NCI-H524 (cell line): Measurements from ENCODE around the gene ACSL1.
"Not testable (repeated sequence)": the region's sequence is repeated elsewhere in the genome, so short reads cannot be mapped to it uniquely, and the experiment has no call there.

ENCODE experiments used
- DNase-seq, 2 experiments: peaks; one replicate each; lab custom pipeline; 2025; lab: John Stamatoyannopoulos, UW

ACSL1 gene

DNA sequence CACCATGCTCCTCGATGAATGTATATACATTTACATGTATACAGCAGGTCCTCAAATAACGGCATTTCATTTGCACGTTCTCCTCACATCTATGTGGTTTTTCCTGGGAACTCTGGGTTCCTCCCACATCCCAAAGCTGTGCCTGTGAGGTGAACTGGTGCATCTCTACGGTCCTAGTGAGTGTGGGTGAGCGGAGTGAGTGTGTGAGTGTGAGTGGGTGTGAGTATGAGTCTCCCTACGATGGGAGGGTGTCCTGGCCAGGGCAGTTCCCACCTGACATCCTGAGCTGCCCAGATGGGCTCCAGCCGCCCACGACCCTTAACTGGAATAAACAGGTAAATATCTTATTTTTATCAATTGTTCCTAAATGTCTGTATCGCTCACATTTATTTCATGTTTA lies 40.0 kb downstream of the ACSL1 start:
- no peak for DNase-seq

DNA sequence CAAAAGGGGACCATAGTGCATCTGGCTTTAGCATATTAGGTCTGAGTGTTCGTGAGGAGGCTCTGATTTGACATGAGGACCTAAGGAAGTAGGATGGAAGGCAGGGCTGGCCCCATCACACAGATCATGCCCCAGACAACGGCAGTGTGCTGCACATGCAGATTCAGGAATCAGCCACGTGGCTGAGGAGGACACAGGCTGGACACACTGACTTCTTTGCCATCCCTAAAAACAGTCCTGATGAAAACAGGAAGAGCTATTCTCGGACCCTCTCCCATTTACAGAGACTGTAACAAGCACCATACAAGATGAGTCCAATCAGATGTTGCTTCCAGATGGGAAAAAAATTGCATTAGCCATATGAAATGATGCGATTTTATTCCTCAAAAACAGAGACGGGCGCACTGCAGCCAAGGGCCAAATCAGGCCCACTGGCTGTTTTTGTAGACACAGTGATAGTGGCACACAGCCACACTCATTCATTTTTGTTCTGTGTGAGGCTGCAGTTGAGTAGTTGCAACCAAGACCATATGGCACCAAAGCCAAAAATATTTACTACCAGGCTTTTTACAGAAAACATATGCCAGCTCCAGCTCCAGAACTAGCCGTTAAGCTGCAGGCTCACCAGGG lies 41.0 kb downstream of the ACSL1 start:
- peak in 1 of 2 experiments; percentile 66 for DNase-seq

DNA sequence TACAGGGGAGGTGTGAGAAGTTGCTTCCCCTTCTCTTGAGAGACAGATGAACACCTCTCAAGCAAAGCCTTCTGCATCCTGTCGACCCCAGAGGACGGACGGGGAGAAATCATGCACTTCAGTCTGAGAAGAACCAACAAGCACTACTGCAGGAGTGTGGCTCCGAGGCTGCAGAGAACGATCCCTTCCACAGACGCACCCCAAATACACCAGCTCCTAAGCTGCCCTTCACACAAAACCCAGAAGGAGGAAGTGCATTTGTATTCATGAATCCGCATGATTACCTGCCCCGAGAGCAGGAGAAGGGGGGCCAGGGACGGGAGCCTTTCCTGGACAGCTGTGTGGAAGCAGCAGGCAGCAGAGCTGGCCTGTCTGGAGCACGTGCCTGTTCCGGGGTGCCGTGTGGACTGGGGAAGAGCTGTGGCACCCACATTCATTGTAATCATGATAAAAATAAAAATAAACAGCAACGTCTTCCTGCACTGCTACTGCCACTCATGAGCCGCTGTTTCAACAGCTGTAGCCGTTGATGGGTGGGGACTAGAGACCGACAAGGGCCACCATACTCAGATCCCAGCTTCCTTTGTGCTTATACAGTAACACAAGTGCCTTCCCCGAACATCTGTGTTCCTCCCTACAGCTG lies 42.9 kb downstream of the ACSL1 start:
- DNase-seq = no peak

DNA sequence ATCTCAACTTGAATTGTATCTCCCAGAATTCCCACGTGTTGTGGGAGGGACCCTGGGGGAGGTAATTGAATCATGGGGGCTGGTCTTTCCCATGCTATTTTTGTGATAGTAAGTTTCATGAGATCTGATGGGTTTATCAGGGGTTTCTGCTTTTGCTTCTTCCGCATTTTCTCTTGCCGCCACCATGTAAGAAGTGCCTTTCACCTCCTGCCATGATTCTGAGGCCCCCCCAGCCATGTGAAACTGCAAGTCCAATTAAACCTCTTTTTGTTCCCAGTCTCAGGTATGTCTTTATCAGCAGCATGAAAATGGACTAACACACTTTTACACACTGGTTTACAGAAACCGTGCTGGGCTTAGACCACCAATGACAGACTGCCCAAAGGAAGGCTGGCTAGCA lies 46.6 kb downstream of the ACSL1 start:
- not testable (repeated sequence) for DNase-seq

DNA sequence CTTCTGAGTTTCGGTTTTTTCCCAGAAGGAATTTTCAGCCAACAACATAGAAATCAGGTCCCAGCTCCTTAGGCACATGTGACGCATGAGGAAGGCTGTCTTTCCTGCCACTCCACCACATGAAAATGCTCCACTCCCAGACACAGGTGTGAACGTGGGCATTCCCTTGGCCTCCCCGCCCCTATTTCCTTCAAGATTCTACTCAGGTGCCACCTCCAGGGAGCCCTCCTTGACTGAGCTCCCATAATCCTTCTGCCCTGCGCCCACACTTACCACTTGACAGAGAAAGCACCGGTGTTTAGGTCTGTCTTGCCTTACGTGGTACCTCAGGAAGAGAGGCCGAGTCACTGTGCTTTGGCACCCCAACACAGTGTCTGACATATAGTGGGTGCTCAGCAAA lies 47.4 kb downstream of the ACSL1 start:
- DNase-seq = no peak

DNA sequence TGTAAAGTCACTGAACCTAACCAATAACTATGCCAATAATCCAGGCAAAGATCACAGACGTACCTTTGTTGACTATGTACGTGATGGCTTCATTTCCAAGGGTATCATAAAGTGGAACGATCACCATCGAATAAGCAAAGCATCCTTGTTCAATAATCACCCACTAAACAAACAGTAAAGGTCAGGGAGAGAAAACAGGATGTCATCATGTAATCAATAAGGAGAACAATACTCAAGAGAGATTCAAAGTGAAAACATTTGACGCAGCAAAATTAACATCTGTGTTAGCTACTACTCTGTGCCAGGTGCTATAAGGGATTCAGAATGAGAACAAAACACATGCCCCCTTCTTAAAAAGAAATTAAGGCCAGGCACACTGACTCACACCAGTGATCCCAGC lies 48.9 kb downstream of the ACSL1 start:
- DNase-seq = no peak

DNA sequence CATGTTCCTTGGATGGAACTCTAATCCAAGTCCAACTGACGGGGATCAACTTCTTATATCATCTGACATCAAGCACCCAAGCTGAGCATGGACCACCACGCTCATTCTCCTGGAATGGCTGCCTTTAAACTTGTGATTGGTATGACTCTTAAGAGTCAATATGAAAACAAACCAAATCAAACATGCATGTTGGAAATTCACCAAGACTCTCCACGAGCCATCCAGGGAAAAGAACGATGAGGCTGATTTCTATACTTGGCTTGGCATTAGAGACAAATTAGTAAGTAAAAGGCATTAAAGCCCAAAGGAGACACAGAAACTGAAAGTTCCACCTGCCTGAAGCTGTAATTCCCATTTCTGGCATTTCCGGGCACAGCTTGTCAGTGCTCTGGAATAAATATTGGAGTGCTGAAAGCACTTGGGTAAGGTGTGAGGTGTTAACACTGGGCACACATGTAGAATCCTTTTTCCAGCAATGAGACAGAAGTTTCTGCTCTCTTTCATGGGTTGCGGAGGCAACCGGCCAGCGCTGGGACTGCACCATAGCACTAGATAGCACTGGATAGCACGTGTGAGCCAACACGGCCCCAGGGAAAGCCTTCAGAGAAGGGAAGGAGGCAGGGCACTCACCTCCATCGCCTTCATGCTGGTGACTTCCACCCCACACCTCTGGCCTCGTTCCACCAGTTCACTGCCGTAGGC lies 49.8 kb downstream of the ACSL1 start:
- DNase-seq = no peak

DNA sequence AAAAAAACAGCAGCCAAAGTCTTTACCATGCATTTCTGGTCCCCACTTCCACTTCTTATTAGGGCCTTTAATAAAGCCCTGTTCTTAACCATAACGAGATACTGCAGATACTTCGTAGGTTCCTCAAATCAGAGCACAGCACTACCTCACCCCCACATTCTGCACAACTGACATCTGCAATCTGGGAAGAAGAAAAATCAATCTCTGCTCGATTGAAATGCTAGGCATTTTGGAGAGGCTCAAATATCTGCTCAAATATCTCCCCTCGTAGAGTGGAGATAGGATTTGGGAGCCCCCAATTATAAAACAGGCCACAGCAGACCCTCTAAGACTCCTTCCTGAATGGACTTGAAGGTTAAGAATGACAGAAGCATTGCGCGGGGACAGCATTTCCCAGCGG lies 51.6 kb downstream of the ACSL1 start:
- no peak for DNase-seq

DNA sequence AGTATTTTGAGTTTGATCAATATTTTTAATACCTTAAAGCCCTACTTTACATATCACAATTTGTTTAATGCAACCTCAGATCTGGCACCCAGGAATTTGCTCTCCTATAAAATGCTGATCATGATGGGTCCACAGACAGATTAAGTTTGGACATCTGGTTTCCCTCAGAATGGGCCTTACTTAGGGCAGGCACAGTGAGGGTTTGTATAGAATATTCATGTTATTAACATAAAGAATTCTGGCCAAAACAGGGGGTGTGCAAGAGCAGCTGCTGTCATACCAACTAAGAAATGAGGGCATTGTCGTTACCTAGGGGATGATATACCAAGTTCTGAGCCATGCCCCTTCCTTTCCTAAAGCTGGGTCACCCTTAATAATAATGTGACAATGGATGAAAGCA lies 54.4 kb downstream of the ACSL1 start:
- DNase-seq = peak in 1 of 2 experiments; percentile 21

DNA sequence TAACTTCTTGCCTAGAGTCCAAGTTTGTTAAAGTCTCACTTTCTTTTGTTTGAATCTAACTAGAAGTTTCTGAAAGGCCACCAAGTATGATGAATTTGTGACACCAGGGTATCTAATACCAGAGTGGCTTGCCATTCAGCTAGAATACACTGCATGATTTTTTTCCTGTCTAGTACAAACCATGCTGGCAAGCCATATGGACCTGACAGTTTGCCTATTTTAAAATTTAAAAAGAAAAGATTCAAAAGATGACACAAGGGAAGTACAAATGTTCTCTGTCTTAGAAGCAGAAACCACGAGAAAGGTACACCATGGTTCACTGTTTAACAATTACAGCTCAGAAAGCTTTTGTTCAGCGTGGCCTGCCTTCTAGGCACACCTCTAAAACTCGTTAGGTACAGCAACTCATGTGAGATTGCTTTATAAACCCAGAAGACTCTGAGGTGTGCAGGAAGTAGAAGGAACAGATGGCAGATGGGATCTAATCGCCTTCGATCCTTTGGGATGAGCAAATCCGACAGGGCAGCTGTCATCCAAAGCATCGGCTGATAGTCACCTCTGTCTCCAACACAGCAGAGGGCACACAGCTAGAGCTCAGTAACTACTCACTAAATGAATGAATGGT lies 56.5 kb downstream of the ACSL1 start:
- DNase-seq = peak; percentile 79 to 87

DNA sequence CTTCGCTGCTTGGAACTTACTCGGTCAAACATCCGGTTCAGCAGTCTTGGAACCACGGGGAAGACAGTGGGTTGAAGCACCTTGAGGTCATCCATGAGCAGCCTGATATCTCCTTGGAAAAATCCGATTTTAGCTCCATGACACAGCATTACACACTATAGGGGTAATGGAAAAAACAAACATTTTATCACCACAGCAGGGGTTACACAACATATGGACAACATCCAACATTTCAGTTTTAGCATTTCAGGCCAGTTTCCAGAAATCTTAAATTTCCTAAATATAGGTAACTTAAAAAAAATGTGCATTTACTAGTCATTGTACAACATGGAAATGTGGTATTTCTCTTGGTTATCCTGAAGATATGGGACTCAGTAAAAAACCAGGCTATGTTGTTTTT lies 57.5 kb downstream of the ACSL1 start:
- no peak for DNase-seq

DNA sequence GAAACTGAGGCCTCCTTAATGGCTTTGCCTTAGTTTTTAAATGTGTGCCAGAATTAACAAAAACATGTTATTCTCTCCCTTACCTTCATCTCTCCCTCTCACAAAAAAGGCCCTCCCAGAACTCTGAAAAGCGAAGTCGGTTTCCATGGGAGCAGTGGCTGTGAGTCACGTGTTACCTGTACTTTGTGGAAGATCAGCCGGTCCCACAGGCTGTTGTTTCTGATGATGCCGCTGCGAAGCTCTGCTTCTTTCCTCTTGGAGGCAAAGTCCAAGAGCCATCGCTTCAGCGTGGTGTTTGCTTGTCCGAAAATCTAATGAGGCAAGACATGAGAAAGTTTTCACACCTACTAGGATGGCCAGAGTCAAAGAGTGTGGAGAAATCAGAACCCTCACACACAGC lies 59.3 kb downstream of the ACSL1 start:
- DNase-seq = no peak

DNA sequence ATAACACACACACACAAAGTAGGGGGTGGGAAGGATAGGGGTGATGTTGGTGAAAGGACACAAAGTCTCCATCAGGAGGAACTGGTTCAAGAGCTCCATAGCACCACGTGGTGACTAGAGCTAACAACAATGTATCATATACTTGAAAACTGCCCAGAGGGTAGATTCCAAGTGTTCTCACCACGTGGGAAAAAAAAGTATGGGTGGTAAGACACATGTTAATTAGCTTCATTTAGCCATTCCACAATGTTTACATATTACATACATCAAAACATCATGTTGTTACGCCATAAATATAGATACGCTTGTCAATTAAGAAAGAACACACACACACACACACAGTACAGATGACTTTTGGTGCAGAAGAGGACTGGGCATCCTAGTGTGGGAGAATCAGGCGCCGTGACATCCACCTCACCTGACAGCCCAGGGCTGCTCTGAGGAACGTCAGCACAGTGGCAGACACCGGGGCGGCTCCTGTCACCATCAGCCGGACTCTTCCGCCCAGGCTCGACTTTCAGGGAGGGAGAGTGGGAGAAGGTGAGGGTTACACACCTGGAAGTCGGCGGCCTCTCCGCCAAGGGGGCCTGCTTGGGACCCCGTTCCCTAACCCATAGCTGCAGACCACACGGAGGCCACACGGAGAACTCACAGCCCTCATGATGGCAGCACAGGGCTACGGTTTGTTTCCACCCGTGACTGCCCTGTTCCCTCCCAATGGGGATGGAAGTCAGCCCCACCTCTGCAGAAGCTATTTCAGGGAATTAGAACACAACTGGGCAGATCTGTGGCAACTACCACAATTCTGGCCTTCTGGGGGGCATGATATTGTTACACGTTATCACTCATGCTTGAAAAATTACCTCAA lies 60.1 kb downstream of the ACSL1 start:
- DNase-seq = no peak

DNA sequence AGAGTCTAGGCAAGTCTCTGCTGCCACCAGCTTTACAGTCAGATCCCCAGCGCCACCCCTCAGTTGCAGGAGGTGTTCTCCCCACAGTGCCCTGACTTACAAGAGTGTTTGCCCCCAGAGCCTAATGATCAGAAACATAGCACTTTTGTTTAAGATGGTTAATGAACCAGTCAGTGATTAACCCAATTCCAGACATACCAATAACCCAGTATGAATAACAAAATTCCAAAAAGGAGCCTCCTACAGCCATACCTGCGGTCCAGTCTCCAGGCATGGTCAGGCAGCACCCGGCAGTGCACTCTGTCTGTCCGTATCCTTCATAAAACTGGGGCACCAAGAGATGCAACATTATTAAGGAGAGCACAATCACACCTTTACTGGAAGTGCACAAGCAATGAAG lies 61.2 kb downstream of the ACSL1 start:
- DNase-seq = no peak

DNA sequence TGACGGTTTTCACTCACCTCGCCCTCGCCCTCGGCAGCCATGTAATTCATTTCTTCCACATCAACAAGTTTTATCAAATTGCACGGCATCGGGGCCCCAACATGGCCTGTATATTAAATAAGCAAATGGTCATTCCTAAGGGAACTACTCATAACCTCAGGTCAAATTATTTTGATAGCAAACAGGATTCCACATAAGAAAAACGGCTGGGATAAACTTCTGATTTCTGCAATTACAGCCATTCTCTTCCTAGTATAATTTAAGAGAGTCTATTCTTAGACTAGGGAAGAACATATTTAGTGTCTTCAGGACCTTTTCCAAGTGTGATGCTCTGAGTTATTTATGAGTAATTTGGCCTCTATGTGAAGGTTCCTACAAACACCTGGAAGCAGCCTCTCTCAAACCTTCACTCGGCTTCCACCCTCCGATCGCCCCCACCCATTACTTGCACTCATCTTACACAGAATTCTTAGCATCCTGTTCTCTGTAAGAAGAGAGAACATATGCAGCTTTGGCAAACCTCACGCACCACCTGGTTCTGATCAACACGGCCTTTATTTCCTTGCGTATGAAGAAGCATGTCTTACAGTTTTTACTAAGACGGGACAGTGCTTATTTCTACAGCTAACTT lies 62.5 kb downstream of the ACSL1 start:
- no peak for DNase-seq

DNA sequence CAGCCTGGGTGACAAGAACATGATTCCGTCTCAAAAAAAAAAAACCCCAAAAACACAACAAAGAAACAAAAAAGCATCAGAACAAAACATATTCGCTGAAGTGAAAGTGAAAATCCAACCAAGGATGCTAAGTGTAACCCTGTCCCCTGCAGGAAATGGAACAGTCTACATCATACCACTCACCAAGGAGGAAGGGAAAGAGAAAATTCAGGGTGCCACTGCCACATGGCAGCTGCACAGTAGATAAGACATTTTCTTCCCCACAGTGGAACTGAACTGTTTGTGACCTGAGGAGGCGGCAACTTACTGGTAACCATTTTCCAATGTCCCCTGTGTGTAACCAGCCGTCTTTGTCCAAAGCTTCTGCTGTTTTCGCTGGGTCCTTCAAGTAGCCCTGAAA lies 63.7 kb downstream of the ACSL1 start:
- DNase-seq = no peak

DNA sequence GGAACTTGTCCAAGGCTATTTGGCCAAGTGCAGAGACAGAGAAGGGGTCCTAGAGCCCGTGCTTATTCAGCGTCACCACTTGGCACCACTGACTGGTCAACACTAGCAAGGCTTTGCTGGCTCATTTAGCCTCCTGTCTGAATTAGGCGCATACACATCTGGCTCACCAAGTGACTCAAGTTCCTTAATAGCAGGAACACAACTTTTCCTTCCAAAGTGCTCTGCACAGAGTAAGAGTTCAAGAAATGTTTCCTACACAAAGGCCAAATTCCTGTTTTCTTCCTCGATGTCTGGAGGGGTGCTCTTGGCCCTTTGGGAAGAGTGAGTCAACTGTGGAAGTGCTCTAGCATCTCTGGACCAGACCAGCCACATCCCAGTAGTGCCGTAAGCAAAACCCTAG lies 65.1 kb downstream of the ACSL1 start:
- DNase-seq = no peak

DNA sequence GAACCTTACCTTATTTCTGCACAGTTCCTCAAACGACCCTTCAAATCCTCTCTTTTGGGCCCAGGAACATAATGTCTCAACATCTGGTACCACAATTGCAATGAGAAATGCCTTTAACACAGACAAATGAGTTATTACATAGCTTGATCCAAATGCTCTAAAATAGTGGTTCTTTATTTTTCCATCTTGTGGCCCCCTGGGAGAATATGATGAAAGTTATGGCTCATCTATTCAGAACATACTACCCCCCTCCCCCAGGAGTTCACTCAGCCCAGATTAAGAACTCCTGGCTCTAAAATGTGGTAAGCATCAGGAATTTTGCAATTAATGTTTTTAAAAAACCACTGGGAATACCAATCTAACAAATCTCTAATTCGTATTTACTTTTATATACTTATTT lies 68.0 kb downstream of the ACSL1 start:
- DNase-seq = no peak

DNA sequence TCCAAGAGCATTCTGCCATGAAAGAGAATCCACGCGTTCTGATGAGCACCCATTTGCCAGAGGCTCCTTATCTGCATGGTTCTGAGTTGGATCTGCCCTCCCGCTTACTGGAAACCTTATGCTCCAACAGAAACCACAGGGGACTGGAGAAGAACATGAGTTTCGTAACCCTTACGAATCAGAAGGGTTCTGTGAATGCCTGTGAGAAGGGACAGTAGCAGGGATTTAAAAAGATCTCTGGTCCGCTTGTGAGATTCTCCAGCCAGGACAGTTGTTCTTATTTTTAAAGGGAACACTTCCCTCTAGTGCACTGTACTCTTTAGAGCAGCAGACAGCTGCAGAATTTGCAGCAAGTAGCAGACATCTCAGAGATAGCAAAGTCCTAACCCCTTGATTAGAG lies 69.4 kb downstream of the ACSL1 start:
- no peak for DNase-seq

DNA sequence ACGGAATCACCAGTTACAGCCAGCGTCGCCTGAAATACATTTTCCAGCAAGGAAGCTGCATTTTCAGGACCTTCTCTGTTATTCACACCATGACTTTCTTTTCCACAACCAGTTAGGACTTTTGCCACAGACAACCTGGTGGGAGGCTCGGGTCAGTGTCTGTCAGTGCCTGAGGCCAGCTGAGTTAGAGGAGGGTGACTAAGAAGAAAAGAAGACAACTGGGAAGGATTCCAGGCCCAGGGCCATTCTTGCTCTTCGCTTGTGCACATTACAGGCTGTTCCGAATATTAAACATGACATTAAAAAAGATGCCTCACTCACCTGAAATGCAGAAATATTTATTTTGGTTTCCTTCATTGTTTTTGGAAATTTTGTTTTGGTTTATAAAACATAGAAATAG lies 70.5 kb downstream of the ACSL1 start:
- DNase-seq = no peak

DNA sequence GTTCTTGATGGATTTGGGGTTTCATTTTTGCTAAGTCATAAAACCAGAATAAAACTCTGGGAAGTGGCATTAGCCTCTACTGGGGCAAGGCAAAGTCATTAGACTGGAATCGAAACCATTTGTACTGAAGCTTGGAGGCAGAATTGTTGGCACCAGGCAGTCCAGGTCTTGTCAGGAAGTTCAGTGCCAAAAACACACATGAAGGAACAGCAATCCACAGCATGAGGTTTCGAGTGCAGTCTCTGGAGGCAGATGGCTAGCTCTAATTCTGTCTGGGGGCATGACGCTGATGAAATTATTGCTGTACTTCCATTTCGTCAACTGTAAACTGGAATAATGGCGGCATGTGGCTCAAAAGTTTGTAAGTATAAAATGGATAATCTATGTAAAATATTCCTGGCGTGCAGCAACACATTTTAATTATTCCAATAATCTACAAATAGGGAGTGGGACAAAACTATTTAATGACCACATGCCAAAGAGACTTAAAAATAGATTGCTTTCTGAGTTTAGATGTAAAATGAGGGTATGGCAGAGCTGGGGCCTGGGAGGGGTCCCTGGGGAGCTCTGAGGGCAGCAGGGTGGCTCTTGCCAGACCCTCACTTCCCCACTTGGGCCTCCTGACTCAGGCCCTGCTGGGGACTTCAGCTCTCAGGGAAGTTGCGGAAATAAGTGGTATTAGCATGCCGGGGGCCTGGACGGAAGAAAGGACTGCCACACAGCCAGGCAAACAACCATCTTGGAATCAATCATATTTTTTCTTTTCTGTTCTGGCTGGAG lies 73.1 kb downstream of the ACSL1 start:
- no peak for DNase-seq
